Measurements from ENCODE around the gene MTA3. TPM values are rescaled to one million over a fixed set of nuclear protein-coding genes. Genes with fewer than 3 reads are reported as not detected.

MTA3 gene
- total and polyA plus RNA-seq, 2 donors (not counting 3 experiments of a cell fraction or from before 2014, with no cell fraction given): 36.3 to 53.3 TPM

DNA sequence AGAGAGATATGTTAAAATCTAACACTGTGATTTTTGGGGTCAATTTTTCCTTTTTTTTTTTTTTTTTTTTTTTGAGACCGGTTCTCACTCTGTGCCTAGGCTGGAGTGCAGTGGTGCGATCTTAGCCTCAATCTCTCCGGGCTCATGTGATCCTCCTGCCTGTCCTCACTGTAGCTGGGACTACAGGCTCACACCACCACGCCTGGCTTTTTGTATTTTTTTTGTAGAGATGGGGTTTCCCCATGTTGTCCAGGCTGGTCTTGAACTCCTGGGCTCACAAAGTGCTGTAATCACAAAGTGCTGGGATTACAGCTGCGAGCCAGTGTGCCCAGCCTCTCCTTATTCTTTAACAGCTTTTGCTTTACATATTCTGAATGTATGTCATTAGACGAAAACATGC, 226.8 kb downstream of the MTA3 start:
- H3K4me2 ChIP-seq (ENCODE audit: insufficient read depth, low read length): no peak overlapping the region
- TF ChIP-seq MAX (IDR thresholded peaks at IDR 0.05; ENCODE audit: insufficient read depth, insufficient read length) (no peak), MYC (IDR thresholded peaks at IDR 0.05; ENCODE audit: low read depth, low read length) (no peak), JUN (IDR thresholded peaks at IDR 0.05; ENCODE audit: borderline replicate concordance, insufficient read depth, insufficient read length, low read depth) (no peak), FOS (IDR thresholded peaks at IDR 0.05; ENCODE audit: borderline replicate concordance, insufficient read depth, low read length) (no peak), CTCF (IDR thresholded peaks at IDR 0.05; ENCODE audit: extremely low read depth in 1 of 2, insufficient read depth in 1 of 2, low read depth in 1 of 2, low read length in 2 of 2) (no peak), POLR2A (IDR thresholded peaks at IDR 0.05; ENCODE audit: low read depth, low read length) (no peak), POLR2AphosphoS5 (IDR thresholded peaks at IDR 0.05; ENCODE audit: insufficient read depth, low read depth, low read length) (no peak), EZH2 (IDR thresholded peaks at IDR 0.05; ENCODE audit: borderline replicate concordance, low read depth, low read length, severe bottlenecking) (no peak), GATA2 (IDR thresholded peaks at IDR 0.05; ENCODE audit: insufficient read depth, insufficient read length, low read depth, low read length) (no peak)
- H3K27me3 ChIP-seq (ENCODE audit: control insufficient read depth in 2 of 2, insufficient read depth in 2 of 2, low read length in 2 of 2): peaks cover 11 to 12% of the 10 kb centered on the region in 2 experiments
- H3K9me3 ChIP-seq (replicated peaks; ENCODE audit: control insufficient read depth, insufficient read depth, low read length): no peaks in the 10 kb centered on the region
- no peaks in the 10 kb centered on the region for H3K36me3 ChIP-seq (ENCODE audit: control insufficient read depth in 2 of 2, extremely low read depth in 1 of 2, insufficient read depth in 2 of 2, low read length in 2 of 2)
- H3K9me1 ChIP-seq (replicated peaks; ENCODE audit: control insufficient read depth, extremely low read depth, insufficient read depth, low read length): no peaks in the 10 kb centered on the region
- POLR2A ChIA-PET: no interaction called here
- intact Hi-C loops (cut with micrococcal nuclease) (loop anchor here (2.0 kb wide), 1 partner anchor 14 kb away; no protein-coding TSS in a partner anchor), dilution Hi-C loops (cut with MboI; ENCODE audit: extremely low pct_ligation_motif_present, low sequenced_read_pairs) (no loop called here)
- no peak overlapping the region for H3K4me3 ChIP-seq (replicated peaks in 1 of 3; ENCODE audit: insufficient read depth in 1 of 3, low read depth in 1 of 3, low read length in 3 of 3)
- no TSS peak for BruUV-seq (replicated peaks)
- H4K20me1 ChIP-seq (replicated peaks; ENCODE audit: control insufficient read depth, extremely low read depth, insufficient read depth, low read length): no peaks in the 10 kb centered on the region
- no peaks in the 10 kb centered on the region for H3K79me2 ChIP-seq (ENCODE audit: control insufficient read depth, insufficient read depth, low read length)
- H2AFZ ChIP-seq (ENCODE audit: low read depth, low read length): no peak overlapping the region
- CTCF ChIA-PET: no interaction called here
- H3K4me1 ChIP-seq (ENCODE audit: control insufficient read depth, extremely low read depth, insufficient read depth, low read length): peaks cover 4% of the 10 kb centered on the region
- FAIRE-seq (no peak), DNase-seq (ENCODE audit: low read depth, low spot score) (no peak)
- H3K27ac ChIP-seq (ENCODE audit: insufficient read depth, low read depth, low read length): no peak overlapping the region
- H3K9ac ChIP-seq (replicated peaks; ENCODE audit: extremely low read depth, insufficient read depth, low read length): no peak overlapping the region

All from endothelial cell of umbilical vein (primary cell).